HEK293T (cell line): ENCODE measurements around the gene GALNT18.

ENCODE experiments used
- ARNT ChIP-seq: fragments of 450-650 bp; IDR thresholded peaks from 2 replicates; pipeline ENCODE4 v1.6.1; 2017; ENCODE audit warnings: mild to moderate bottlenecking
- BHLHE40 ChIP-seq: fragments of 450-650 bp; IDR thresholded peaks from 2 replicates; pipeline ENCODE4 v1.6.1; 2016; ENCODE audit warnings: mild to moderate bottlenecking, moderate library complexity, borderline replicate concordance
- FOXA1 ChIP-seq: fragments of 450-650 bp; IDR thresholded peaks from 2 replicates; pipeline ENCODE4 v1.6.1; 2016; ENCODE audit warnings: mild to moderate bottlenecking
- FOXM1 ChIP-seq: fragments of 450-650 bp; IDR thresholded peaks from 2 replicates; pipeline ENCODE4 v1.6.1; 2017; ENCODE audit warnings: mild to moderate bottlenecking, borderline replicate concordance
- HDGF ChIP-seq: fragments of 450-650 bp; IDR thresholded peaks from 2 replicates; pipeline ENCODE4 v1.6.1; 2017; ENCODE audit warnings: antibody characterized with exemption, borderline replicate concordance
- L3MBTL2 ChIP-seq: fragments of 450-650 bp; conservative IDR thresholded peaks from 2 replicates; pipeline ENCODE4 v1.6.1; 2016; ENCODE audit warnings: mild to moderate bottlenecking
- LEF1 ChIP-seq: fragments of 450-650 bp; IDR thresholded peaks from 2 replicates; pipeline ENCODE4 v1.6.1; 2017; ENCODE audit warnings: mild to moderate bottlenecking, borderline replicate concordance
- NFRKB ChIP-seq: fragments of 450-650 bp; IDR thresholded peaks from 2 replicates; pipeline ENCODE4 v1.6.1; 2016; ENCODE audit warnings: mild to moderate bottlenecking, moderate library complexity
- SP1 ChIP-seq: fragments of 450-650 bp; IDR thresholded peaks from 2 replicates; pipeline ENCODE4 v1.6.1; 2017
- SUZ12 ChIP-seq: fragments of 450-650 bp; IDR thresholded peaks from 2 replicates; pipeline ENCODE4 v1.6.1; 2016; ENCODE audit warnings: mild to moderate bottlenecking
- TARDBP ChIP-seq: fragments of 450-650 bp; IDR thresholded peaks from 2 replicates; pipeline ENCODE4 v1.6.1; 2016
- ZNF384 ChIP-seq: fragments of 450-650 bp; IDR thresholded peaks from 2 replicates; pipeline ENCODE4 v1.6.1; 2016

DNA sequence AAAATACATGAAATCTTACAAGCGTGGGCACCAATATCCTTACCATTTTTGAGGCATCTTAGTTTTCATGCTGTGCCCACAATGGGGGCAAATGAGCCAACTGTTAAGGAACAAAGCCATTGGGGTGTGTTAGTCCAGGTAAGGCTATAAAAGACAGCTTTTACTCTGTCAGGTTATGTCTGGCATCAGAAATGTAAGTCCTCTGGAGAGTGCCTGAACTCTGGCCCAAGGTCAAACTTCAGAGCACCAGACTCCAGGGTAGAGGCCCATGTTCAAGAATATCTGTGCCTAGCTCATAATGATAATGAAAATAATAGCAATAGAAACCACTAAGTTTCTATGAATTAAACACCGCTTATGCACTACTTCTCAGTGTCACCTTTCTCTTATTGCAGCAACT is 374.2 kb downstream of the GALNT18 start:
- TF ChIP-seq FOXA1 (no peak), TARDBP (no peak), FOXM1 (no peak), ZNF384 (no peak), BHLHE40 (no peak), SP1 (no peak), L3MBTL2 (no peak), SUZ12 (no peak), NFRKB (no peak), HDGF (no peak), LEF1 (no peak), ARNT (no peak)
